Left ventricle myocardium inferior (tissue), 1 donor: ENCODE data around the gene KCNIP3. TPM values are rescaled to one million over a fixed set of nuclear protein-coding genes. Genes with fewer than 3 reads are reported as not detected.

ENCODE experiments used
- DNase-seq: peaks from one replicate; pipeline ENCODE4 v3.0.0-alpha.2; 2020
- H3K27ac ChIP-seq: fragments of 200-600 bp; replicated peaks from 2 replicates; pipeline ENCODE4 v1.8.0; 2021
- H3K27me3 ChIP-seq: fragments of 200-600 bp; 2 replicates; pipeline ENCODE4 v1.8.0; 2021; ENCODE audit warnings: low read depth
- H3K36me3 ChIP-seq: fragments of 200-600 bp; 2 replicates; pipeline ENCODE4 v1.8.0; 2021
- H3K4me1 ChIP-seq: fragments of 200-600 bp; 2 replicates; pipeline ENCODE4 v1.8.0; 2021
- H3K4me3 ChIP-seq: fragments of 200-600 bp; 2 replicates; pipeline ENCODE4 v1.8.0; 2021; ENCODE audit warnings: mild to moderate bottlenecking, moderate library complexity
- H3K9me3 ChIP-seq: fragments of 200-600 bp; replicated peaks from 2 replicates; pipeline ENCODE4 v1.8.0; 2021
- CTCF ChIP-seq: fragments of 200-600 bp; IDR thresholded peaks from 2 replicates; pipeline ENCODE4 v1.8.0; 2021; ENCODE audit warnings: antibody characterized with exemption, mild to moderate bottlenecking, borderline replicate concordance
- intact Hi-C: fragments of 100-400 bp; cut with micrococcal nuclease; formaldehyde crosslinking; loops from one replicate; pipeline ENCODE4 v1.11.0; 2022
- total RNA-seq: library from RNA; stranded (reverse); fragmentation: NEBNext Ultra II Directional; extraction: Animal tissue kit (Norgen Biotek cat#: 25700); gene quantifications from one replicate; pipeline ENCODE4 v1.2.1, GENCODE V29; 2021
- donor health status: DM: no; HTN: yes; CAD: no; lungs with severe emphysema.

The KCNIP3 gene
- total RNA-seq, 1 donor from 2014 or later, result 4.6 TPM

DNA sequence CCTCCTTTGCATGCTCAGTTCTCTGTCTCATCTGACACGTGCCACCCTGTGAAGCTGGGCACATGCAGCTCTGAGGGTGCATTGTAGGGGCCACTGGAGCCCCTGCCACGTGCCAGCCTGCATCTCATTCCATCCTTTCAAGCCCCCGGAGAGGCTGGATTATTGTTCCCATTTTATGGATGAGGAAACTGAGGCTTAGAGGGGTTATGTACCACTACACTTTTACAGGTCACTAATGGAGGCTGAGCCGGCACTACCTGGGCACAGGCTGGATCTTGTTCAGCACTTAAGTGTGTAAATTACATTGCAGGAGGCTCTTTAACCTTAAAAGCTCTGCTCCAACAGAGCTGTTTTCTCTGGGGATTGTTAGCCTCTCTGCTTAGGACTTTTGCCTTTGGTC lies 47.5 kb downstream of the KCNIP3 start:
- DNase-seq, result no peak
- no peak for TF ChIP-seq CTCF
- no peak overlapping the region for H3K27ac ChIP-seq
- no peaks in the 10 kb centered on the region for H3K9me3 ChIP-seq
- intact Hi-C loops, result no loop called here
- no peak overlapping the region for H3K4me3 ChIP-seq
- peaks cover 55% of the 10 kb centered on the region for H3K27me3 ChIP-seq
- H3K36me3 ChIP-seq, result no peaks in the 10 kb centered on the region
- peaks cover 30% of the 10 kb centered on the region for H3K4me1 ChIP-seq

- DNase-seq, result no peak
- no peak for TF ChIP-seq CTCF
- H3K27me3 ChIP-seq, result peaks cover 54% of the 10 kb centered on the region
- H3K4me3 ChIP-seq, result peak overlapping the region; percentile 81
- no peaks in the 10 kb centered on the region for H3K9me3 ChIP-seq
- peak overlapping the region; percentile 83 for H3K27ac ChIP-seq
- peaks cover 30% of the 10 kb centered on the region for H3K4me1 ChIP-seq
- H3K36me3 ChIP-seq, result no peaks in the 10 kb centered on the region
- intact Hi-C loops, result no loop called here
Observed at GRCh38 chr2:95345081-95345562, 48.0 kb downstream of the KCNIP3 start.

- DNase-seq, result peak; percentile 89
- intact Hi-C loops, result no loop called here
- TF ChIP-seq CTCF, result peak; percentile 94
Observed at GRCh38 chr2:95345563-95346230, 48.5 kb downstream of the KCNIP3 start.

GRCh38 chr2:95346231-95346737 lies 49.1 kb downstream of the KCNIP3 start:
- intact Hi-C loops, result no loop called here

More at GRCh38 chr2:95345563-95346230, 48.5 kb downstream of the KCNIP3 start:
- H3K9me3 ChIP-seq, result no peaks in the 10 kb centered on the region
- peaks cover 30% of the 10 kb centered on the region for H3K4me1 ChIP-seq
- peak overlapping the region; percentile 83 for H3K27ac ChIP-seq
- H3K27me3 ChIP-seq, result peaks cover 48% of the 10 kb centered on the region
- no peaks in the 10 kb centered on the region for H3K36me3 ChIP-seq
- peak overlapping the region; percentile 81 for H3K4me3 ChIP-seq

More at GRCh38 chr2:95346231-95346737, 49.1 kb downstream of the KCNIP3 start:
- Histone ChIP-seq H3K27ac (peak overlapping the region; percentile 83), H3K9me3 (no peaks in the 10 kb centered on the region), H3K36me3 (no peaks in the 10 kb centered on the region), H3K27me3 (peaks cover 44% of the 10 kb centered on the region), H3K4me3 (peak overlapping the region; percentile 81), H3K4me1 (peaks cover 30% of the 10 kb centered on the region)
- TF ChIP-seq CTCF, result no peak
- DNase-seq, result peak; percentile 79
